GM12872 (cell line): ENCODE data around the gene USP37.

Source experiments
- TF ChIP-seq, protein P1 (sequence below): IDR thresholded peaks from 3 replicates; pipeline ENCODE4 v1.5.1; 2011; ENCODE audit warnings: low read depth, mild to moderate bottlenecking, low read length, moderate library complexity; ENCODE audit not compliant: insufficient read depth

USP37 gene

DNA sequence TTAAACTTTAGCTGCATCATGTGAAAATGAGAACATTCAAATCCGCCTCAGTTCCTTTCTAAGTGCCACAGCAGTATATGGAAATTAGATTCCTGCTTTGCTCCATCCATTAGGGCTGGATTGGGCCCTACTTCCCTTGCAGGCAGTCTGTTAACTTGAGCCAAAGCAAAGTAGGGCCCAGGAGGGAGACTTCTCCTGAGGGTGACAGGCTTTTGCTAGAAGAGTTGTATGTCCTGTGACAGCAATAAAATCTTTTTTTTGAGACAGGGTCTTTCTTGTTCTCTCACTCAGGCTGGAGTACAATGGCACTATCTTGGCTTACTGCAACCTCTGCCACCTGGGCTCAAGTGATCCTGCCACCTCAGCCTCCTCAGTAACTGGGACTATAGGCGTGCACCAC is 121.1 kb downstream of the USP37 start:
- TF ChIP-seq, protein P1, sequence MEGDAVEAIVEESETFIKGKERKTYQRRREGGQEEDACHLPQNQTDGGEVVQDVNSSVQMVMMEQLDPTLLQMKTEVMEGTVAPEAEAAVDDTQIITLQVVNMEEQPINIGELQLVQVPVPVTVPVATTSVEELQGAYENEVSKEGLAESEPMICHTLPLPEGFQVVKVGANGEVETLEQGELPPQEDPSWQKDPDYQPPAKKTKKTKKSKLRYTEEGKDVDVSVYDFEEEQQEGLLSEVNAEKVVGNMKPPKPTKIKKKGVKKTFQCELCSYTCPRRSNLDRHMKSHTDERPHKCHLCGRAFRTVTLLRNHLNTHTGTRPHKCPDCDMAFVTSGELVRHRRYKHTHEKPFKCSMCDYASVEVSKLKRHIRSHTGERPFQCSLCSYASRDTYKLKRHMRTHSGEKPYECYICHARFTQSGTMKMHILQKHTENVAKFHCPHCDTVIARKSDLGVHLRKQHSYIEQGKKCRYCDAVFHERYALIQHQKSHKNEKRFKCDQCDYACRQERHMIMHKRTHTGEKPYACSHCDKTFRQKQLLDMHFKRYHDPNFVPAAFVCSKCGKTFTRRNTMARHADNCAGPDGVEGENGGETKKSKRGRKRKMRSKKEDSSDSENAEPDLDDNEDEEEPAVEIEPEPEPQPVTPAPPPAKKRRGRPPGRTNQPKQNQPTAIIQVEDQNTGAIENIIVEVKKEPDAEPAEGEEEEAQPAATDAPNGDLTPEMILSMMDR = no peak

- TF ChIP-seq, protein P1 = no peak
Measured at GRCh38 chr2:218446547-218446946, 121.6 kb downstream of the USP37 start.

GRCh38 chr2:218445602-218446001 is 122.5 kb downstream of the USP37 start:
- TF ChIP-seq, protein P1 = no peak

- TF ChIP-seq, protein P1 = no peak
Measured at GRCh38 chr2:218444692-218445357, 123.3 kb downstream of the USP37 start.

GRCh38 chr2:218438596-218438995 is 129.6 kb downstream of the USP37 start:
- TF ChIP-seq, protein P1 = no peak

- TF ChIP-seq, protein P1 = no peak
Measured at GRCh38 chr2:218437969-218438368, 130.2 kb downstream of the USP37 start.

- TF ChIP-seq, protein P1 = no peak
Measured at GRCh38 chr2:218436992-218437391, 131.2 kb downstream of the USP37 start.
